ENCODE measurements around the gene WDR73.

WDR73 gene

DNA sequence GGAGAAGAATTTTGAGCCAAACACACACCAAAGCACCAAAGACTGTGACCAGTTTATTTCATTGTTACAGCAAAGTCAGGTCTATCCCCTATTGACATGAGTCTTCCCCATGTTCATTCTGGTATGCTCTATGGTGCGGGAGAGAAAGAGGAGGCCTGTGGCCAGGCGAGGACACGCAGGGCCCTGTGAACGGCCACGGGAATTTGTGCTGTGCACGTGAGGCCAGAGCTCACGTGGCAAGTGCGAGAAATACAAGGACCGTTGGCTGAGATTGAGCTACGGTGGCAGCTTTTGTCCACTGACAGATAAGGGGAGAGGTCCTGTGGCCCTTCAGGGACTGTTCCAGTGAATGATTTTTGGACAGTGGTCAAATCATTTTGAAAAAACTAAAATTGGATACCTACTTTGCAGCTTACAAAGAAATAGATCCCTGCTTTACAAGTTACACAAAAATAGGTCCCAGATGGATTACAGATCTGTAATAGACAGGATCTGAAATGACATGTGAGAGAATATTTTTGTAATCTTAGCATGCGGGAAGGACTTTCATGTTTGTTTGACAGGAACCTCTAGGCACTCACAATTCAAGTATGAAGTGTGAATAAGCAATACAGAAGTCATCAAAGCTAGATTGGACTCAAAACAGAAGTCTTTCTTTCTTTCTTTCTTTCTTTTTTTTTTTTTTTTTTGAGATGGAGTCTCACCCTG is 44.1 kb downstream of the WDR73 start:
- DNase-seq = no peak

DNA sequence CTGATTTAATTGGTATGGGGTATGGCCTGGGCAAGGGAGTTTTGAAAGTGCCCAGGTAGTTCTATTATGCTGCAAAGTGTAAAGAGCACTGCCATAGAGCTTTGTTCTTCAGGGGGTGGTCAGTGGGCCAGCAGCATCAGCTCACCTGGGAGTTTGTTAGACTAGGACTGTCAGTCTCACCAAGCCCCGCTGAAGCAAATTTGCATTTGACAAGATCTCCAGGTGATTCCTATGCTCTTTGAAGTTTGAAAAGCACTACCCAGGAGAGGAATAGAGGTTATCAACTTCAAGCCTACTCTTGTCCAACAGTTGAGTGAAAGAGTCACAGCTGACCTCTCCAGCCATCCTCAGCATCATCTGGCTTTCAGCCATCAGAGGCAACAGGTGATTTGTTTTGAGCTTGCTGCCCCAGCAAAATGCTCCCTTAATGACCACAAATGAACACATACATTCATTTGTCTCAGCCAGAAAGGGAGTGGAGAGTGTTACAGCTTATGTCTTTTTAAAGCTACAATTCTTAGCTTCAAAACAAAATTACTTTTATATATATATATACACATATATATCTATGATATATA is 45.3 kb downstream of the WDR73 start:
- no peak for DNase-seq

DNA sequence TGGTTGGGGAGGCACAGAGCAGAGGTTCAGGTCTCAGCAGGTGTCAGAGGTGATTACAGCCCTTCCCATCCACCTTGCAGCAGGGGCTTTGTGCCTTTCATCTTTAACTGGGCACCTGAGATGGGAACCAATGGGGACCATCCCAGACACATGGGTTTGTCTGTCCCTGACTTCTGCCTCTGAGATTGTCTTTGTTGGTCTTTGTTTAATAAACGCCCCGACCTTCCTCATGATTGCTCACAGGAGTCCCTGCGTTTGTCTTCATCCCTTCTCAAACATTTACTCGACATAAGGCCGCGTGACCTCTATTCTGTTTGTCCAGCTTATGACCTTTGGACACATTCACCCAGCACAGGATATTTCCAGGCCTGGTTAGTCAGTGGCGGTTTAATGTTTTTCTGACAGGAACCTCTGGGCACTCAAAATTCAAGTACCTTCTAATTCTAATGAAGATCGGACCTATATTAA is 47.4 kb downstream of the WDR73 start:
- DNase-seq = no peak

DNA sequence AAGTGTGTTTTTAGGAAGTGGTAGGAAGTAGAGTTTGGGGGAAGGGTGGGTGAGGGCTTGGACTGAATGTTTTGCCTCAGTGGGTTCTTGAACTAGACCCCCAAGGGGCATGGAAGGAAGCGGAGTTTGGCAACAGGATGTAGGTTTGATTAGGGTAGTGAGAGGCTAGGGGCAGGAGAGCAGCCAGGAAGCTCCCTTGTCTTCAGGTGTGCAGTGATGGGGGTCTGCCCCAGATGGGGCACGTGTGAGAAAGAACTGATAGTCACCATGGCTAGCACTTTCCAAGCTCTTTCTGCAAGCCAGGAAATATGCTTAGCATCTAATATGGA is 48.6 kb downstream of the WDR73 start:
- no peak for DNase-seq

DNA sequence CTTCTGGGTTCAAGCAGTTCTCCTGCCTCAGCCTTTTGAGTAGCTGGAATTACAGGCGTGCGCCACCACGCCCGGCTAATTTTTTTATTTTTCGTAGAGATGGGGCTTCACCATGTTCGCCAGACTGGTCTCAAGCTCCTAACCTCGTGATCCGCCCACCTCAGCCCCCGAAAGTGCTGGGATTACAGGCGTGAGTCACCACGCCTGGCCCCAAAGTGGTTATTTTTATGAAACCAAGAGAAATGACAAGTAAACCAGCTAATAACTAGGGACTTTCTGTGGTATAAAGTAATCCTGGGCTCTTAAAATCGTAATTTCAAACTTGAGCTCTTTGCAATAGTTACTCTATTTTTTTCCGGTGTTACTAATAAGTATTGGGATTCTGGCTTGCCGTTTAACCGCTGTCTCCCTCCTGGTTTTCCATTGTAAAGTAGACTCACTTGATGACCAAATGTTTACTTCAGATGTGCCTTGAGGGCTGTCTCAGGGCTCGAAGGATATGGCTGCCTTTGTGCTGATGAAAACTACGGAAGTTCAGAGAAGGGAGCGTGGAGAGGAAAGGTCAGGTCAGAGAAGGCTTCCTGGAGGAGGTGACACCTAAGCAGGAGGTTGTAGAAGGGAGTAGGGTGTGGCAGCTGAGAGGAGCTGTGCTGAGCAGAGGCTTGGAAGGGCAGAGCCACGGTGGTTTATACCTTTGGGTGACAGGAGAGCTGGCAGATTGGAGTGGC is 49.1 kb downstream of the WDR73 start:
- no peak for DNase-seq

DNA sequence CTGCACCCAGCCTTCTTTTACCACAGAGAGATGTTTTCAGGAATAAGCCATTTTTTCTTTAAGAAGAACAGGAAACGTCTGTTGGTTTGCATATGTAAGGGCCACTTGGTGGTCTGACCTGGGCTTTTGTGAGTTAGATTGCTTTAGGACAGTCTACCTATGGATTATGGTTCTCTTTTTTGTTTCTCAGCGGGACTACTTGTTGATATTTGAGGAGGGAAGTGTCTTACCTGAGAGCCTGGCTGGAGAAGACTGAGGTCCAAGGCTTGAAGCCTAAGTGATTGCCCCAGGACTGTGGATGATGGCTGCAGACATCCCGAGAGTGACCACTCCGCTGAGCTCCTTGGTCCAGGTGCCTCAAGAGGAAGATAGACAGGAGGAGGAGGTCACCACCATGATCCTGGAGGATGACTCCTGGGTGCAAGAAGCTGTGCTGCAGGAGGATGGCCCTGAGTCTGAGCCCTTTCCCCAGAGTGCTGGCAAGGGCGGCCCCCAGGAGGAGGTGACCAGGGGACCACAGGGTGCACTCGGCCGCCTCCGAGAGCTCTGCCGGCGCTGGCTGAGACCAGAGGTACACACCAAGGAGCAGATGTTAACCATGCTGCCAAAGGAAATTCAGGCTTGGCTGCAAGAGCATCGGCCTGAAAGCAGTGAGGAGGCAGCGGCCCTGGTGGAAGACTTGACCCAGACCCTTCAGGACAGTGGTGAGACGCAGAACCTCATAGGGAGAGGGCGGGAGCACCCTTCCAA is 50.3 kb downstream of the WDR73 start:
- no peak for DNase-seq

DNA sequence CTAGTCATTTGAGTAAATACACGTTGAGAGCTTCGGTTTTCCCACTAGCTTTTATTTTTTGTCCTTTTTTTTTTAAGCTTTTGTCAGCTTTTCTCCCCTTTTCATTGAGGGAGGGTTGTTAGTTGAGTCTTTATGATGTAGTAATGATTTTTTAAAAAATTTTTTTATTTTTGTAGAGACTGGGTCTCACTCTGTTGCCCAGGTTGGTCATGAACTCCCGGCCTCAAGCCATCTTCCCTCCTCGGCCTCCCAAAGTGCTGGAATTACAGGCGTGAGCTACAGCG is 52.6 kb downstream of the WDR73 start:
- DNase-seq = no peak

DNA sequence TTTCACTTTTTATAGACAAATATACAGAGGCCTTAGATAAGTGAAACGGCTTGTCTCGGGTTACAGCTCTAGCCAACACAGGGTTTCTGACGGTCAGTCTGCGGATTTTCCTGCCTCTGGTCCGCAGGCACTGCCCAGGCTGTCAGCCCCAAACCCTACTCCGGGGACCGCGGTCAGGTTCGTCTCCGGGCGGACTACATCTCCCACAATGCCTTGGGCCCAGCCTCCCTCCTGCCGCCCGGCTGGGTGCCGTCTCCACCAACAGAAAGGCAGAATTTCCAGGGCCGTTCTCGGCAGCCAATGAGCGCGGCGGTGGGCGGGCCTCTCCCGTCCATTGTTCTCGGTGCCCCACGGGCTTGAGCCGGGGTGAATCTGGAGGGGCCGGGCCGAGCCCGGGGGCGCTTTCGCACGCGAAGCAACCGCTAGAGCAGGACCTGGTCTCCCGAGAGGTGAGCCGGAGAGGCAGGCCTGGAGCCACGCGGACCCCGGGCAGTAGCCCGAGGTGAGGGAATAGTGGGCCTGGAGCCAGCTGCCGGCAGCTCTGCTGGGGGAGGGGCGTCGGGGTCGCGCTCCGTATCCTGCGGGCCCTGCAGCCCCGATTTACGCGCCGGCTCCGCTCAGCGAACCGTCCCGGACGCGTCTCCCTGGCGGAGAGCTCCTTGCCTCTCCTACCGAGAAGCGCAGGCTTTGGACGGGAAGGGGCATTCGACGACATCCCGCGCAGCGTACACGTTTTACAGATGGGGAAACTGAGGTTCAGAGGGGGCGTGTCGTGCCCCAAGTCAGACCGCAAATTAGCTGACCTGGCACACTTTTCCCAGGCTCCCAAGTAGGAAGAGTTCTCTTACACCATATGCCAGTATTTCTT is 53.2 kb downstream of the WDR73 start, which contains the start of gene ZSCAN2:
Gene ZSCAN2, plus strand, starts transcription at position 323 of the 868 bp plus-strand sequence. CDS start 2,919 bp downstream, outside the sequence.
- DNase-seq = peak; percentile 93 to 96

DNA sequence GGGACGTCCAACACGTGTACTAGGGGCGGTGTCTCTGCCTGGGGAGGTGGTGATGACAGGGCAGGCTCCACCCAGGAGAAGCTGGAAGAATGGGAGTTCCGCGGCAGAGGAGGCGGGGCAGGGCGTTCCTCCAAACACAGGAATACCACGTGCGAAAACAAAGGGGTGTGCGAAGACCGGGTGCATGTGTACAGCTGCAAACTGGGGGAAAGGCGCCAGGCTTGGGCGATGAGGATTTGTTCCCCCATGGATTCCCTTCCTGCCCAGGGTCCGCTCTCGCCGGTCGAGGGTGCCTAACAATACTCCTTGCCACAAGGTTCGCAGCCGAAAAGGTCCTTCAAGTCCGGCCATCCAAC is 53.8 kb downstream of the WDR73 start:
- DNase-seq = peak; percentile 66 to 73

DNA sequence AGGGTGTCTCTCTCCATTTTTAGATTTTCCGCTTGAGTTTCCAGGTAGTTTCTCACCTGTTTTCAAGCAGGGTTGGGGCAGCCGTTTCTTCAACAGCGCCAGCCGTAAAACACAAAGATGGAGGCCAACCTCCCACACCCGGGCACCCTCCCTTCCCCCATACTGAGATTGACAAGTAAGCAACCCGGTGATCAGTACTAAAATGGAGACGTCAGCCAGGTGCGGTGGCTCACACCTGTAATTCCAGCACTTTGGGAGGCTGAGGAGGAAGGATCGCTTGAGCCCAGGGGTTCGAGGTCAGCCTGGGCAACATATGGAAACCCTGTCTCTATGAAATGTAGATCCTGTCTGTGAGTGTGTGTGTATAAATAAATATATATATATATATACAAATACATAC is 54.2 kb downstream of the WDR73 start:
- DNase-seq = no peak

DNA sequence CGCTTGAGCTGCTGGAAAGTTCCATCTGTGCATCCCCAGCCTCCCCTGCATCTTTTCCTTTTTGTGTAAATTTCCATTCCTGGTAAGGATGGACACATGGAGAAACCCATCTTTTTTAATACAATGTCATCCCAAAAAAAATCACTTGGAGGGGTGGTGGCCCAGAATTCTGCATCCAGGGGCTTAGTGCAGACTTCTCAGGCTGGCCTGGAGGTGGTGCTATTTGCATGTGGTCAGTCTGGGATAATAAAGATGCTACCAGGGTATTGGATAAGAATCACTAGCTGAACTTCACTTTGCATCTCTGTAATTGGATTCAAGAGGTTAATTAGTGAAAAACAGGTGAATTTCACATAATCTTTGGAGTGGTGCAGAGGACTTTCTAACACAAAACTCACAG is 55.1 kb downstream of the WDR73 start:
- DNase-seq = peak; percentile 29 to 66

DNA sequence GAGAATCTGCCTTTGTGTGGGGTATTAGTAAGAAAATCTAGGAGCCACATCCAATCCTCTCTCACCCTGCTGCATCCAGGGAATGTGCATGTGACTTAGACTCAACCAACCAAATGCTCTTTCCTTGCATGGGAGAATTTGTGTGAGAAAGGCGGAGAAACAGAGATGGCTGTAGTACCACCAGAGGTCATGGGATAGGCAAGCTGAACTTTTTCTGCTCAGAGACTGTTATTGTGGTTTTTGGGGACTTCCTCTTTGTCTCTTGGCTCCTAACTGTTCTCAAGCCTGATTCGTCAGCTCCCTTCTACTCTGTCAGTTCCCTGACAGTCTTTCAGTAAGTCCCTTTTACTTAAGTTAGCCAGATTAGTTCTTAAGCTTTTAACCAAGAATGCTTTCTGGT is 55.8 kb downstream of the WDR73 start:
- DNase-seq = no peak

DNA sequence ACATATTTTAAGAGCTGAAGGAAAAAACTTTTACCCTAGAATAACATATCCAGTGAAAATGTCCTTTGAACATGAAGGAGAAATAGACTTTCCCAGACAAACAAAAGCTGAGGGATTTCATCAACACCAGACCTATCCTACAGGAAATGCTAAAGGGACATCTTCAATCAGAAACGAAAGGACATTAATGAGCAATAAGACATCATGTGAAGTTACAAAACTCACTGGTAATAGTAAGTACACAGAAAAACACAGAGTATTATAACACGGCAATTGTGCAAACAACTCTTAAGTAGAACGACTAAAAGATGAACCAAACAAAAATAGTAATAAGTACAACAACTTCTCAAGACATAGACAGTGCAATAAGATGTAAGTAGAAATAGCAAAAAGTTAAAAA is 56.8 kb downstream of the WDR73 start:
- no peak for DNase-seq

DNA sequence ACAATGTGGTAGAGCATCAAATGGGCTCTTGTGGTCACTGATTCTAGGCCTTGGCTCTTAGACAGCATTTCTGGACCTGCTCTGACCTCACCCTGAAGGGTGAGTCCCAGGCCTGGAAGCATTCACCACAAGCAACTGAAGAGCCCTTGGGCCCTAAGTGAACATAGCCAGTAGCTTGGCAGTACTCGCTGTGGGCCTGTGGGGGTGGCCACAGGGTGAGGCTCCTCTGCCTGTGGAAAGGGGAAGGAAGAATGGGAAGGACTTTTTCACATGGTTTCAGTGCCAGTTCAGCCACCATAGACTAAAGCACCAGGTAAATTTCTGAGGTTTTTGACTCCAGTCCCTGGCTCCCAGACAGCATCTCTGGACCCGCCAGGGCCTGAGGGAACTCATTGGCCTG is 58.4 kb downstream of the WDR73 start:
- DNase-seq = no peak

DNA sequence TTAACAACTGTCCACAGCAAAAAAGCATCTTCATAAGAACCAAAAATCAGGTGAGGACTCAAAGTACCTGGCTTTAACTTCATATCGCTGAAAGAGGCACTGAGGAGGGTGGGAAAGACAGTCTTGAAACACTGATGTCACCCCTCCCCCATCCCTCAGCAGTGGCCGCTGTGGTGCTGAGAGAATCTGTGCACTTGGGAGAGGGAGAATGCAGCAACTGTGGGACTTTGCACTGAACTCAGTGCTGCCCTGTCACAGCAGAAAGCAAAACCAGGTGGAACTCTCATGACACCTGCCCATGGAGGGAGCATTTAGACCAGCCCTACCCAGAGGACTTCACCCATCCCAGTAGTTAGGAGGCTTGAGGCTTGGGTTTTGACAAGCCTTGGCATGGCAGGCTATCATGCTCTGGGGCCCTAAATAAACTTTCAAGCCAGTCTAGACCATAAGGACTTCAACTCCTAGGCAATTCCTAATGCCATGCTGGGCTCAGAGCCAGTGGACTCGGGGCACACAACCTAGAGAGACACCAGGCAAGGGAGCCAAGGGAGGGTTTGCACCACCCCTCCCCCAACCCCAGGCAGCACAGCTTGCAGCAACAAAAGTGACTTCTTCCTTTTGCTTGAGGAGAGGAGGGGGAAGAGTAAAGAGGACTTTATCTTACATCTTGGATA is 59.3 kb downstream of the WDR73 start:
- no peak for DNase-seq

DNA sequence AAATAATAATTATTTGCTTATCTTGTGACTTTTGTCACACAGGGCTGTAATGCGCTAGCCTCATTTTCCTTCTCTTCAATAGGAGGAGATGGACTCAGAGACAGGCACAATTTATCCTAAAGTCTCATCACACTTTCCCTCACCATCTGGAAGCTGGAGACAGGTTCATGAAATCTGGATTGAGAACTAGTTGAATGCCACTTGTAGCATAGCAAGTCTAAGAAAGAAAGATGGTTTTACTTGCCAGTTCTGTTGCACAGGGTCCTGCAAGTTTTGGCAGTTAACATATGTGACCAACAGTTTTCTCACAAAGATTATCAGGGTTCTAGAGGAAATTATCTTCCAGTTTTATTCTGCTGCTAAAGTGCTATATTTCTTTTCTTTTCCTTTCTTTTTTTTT is 62.3 kb downstream of the WDR73 start:
- DNase-seq = no peak

DNA sequence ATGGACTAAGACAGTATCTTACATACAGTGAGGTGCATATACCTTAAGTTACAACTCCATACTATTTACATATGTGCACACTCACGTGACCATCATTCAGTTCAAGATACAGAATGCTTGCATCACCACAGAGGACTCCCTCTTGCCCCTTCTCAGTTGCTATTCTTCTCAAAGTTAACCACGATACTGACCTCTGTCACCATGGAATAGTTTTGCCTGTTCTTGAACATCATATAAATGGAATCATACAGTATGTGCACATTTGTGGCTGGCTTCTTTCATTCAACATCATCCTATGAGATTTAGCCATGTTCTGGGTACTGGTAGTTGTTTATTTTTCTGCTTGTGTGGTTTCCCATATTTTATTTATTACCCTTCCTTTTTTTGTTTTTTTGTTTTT is 63.7 kb downstream of the WDR73 start:
- no peak for DNase-seq

All from NCI-H524 (cell line).